ENCODE measurements around the gene NKX2-1.

NKX2-1 gene

GRCh38 chr14:36504771-36505175 lies 15.3 kb downstream of the NKX2-1 start:
- no peak overlapping the region for H3K27ac ChIP-seq (ENCODE audit: low read depth in 2 of 2, low read length in 2 of 2)
- no peaks in the 10 kb centered on the region for H3K9me3 ChIP-seq (ENCODE audit: control insufficient read depth in 2 of 2, low read length in 2 of 2)
- H3K4me1 ChIP-seq (ENCODE audit: control insufficient read depth in 2 of 2, insufficient read depth in 2 of 2, low read length in 2 of 2): no peaks in the 10 kb centered on the region
- H3K36me3 ChIP-seq (ENCODE audit: control insufficient read depth in 2 of 2, insufficient read depth in 2 of 2, low read length in 2 of 2): no peaks in the 10 kb centered on the region
- no peak overlapping the region for H3K9ac ChIP-seq (ENCODE audit: low read depth in 1 of 2, low read length in 2 of 2)
- H3K4me3 ChIP-seq (ENCODE audit: low read length in 2 of 2): no peak overlapping the region
- H3K27me3 ChIP-seq (ENCODE audit: control insufficient read depth in 2 of 2, insufficient read depth in 2 of 2, low read length in 2 of 2): peaks cover 59 to 75% of the 10 kb centered on the region in 2 donors

GRCh38 chr14:36503771-36504741 lies 16.0 kb downstream of the NKX2-1 start:
- Histone ChIP-seq H3K27ac (ENCODE audit: low read depth in 2 of 2, low read length in 2 of 2) (no peak overlapping the region), H3K4me3 (ENCODE audit: low read length in 2 of 2) (no peak overlapping the region)

DNA sequence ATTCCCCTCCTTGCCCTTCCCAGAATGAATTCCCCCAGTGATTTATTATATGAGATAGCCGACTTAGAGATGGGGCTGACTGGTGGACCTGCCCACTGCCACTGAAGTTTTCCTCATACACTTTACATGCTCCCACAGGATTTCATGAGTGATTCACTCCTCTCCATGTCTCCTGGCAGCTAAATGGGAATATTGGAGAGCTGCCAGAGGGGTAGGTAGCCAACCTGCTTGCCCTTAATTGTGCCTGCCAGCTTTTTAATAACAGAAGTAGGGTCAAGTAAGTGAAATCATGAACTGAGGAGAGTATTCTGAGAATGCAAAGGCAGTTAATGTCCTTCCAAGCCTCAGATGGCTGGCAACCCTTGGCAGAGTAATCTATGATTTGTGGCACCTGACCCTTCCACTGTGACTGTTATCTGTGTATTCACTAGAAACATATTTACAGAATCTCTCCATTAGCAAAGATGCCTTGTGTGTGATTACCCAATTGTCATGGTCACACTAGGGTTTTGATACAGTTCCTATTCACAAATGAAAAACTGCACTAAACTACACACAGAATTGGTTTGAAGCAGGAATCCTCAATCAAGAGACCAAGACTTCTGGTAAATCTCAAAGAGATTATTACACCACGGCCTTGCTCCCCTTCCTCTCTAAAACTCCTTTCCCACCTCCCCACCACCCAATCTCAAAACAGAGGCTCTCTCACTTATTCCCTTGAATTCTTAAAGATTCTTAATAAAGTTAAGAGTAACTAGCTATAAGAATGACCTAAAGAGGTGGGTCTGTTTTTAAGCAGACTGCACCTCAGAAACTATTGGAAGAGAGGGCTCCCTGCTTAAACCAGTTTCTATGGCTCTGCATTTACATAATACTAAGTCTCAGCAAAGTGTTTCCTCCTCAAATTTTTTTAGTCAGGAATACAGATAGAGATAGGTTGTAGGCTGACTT lies 17.2 kb downstream of the NKX2-1 start:
- H3K27ac ChIP-seq (ENCODE audit: low read depth in 2 of 2, low read length in 2 of 2): no peak overlapping the region
- H3K27me3 ChIP-seq (ENCODE audit: control insufficient read depth in 2 of 2, insufficient read depth in 2 of 2, low read length in 2 of 2): peaks cover 52 to 72% of the 10 kb centered on the region in 2 donors
- H3K9ac ChIP-seq (ENCODE audit: low read depth in 1 of 2, low read length in 2 of 2): no peak overlapping the region
- no peaks in the 10 kb centered on the region for H3K9me3 ChIP-seq (ENCODE audit: control insufficient read depth in 2 of 2, low read length in 2 of 2)
- no peaks in the 10 kb centered on the region for H3K36me3 ChIP-seq (ENCODE audit: control insufficient read depth in 2 of 2, insufficient read depth in 2 of 2, low read length in 2 of 2)
- H3K4me1 ChIP-seq (ENCODE audit: control insufficient read depth in 2 of 2, insufficient read depth in 2 of 2, low read length in 2 of 2): no peaks in the 10 kb centered on the region
- H3K4me3 ChIP-seq (ENCODE audit: low read length in 2 of 2): no peak overlapping the region

More at GRCh38 chr14:36503771-36504741, 16.0 kb downstream of the NKX2-1 start:
- Histone ChIP-seq H3K27me3 (ENCODE audit: control insufficient read depth in 2 of 2, insufficient read depth in 2 of 2, low read length in 2 of 2) (peaks cover 53 to 73% of the 10 kb centered on the region in 2 donors), H3K9me3 (ENCODE audit: control insufficient read depth in 2 of 2, low read length in 2 of 2) (no peaks in the 10 kb centered on the region), H3K36me3 (ENCODE audit: control insufficient read depth in 2 of 2, insufficient read depth in 2 of 2, low read length in 2 of 2) (no peaks in the 10 kb centered on the region), H3K9ac (ENCODE audit: low read depth in 1 of 2, low read length in 2 of 2) (no peak overlapping the region), H3K4me1 (ENCODE audit: control insufficient read depth in 2 of 2, insufficient read depth in 2 of 2, low read length in 2 of 2) (no peaks in the 10 kb centered on the region)

DNA sequence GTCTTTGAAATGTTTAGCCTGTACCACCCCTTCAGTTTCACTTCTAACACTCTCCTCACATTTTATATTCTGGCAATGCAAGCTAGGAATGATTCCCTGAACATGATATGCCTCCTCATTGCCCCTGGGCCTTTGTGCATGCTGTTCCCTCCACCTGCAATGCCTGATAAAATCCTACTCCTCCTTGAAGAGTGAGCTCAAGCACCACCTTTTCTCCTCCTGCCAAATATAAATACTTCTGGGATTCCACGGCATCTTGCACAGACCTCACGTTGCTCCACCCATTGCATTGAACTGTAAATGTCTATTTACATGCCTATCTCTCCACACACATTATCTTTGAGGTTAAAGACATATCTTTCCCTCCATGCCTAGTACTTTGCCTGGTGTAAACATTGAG lies 21.1 kb downstream of the NKX2-1 start:
- H3K4me3 ChIP-seq (ENCODE audit: low read length in 2 of 2): no peak overlapping the region
- H3K9me3 ChIP-seq (ENCODE audit: control insufficient read depth in 2 of 2, low read length in 2 of 2): no peaks in the 10 kb centered on the region
- H3K27me3 ChIP-seq (ENCODE audit: control insufficient read depth in 2 of 2, insufficient read depth in 2 of 2, low read length in 2 of 2): peaks cover 20 to 46% of the 10 kb centered on the region in 2 donors
- H3K27ac ChIP-seq (ENCODE audit: low read depth in 2 of 2, low read length in 2 of 2): no peak overlapping the region
- no peaks in the 10 kb centered on the region for H3K36me3 ChIP-seq (ENCODE audit: control insufficient read depth in 2 of 2, insufficient read depth in 2 of 2, low read length in 2 of 2)
- H3K9ac ChIP-seq (ENCODE audit: low read depth in 1 of 2, low read length in 2 of 2): no peak overlapping the region
- H3K4me1 ChIP-seq (ENCODE audit: control insufficient read depth in 2 of 2, insufficient read depth in 2 of 2, low read length in 2 of 2): no peaks in the 10 kb centered on the region

DNA sequence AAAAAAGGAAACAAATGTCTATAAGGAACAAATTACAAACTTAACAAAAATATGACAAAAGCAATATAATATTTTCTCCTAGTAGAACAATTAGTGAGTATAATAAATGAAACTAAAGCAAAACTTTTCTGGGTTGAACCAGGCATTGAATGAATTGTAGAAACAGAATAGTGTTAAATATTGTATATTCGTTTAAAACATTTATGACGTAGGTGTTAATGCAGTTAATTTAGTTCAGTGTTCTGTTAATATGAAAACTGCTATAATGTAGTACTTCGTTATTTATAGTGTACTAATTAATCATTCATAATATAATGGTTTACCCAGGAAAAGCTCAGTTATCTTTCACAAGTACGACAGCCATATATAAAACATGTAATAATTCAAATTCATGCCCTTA lies 23.7 kb downstream of the NKX2-1 start:
- Histone ChIP-seq H3K4me3 (ENCODE audit: low read length in 2 of 2) (no peak overlapping the region), H3K27ac (ENCODE audit: low read depth in 2 of 2, low read length in 2 of 2) (no peak overlapping the region), H3K4me1 (ENCODE audit: control insufficient read depth in 2 of 2, insufficient read depth in 2 of 2, low read length in 2 of 2) (no peaks in the 10 kb centered on the region), H3K27me3 (ENCODE audit: control insufficient read depth in 2 of 2, insufficient read depth in 2 of 2, low read length in 2 of 2) (peaks cover 5 to 36% of the 10 kb centered on the region in 2 donors), H3K36me3 (ENCODE audit: control insufficient read depth in 2 of 2, insufficient read depth in 2 of 2, low read length in 2 of 2) (no peaks in the 10 kb centered on the region), H3K9me3 (ENCODE audit: control insufficient read depth in 2 of 2, low read length in 2 of 2) (no peaks in the 10 kb centered on the region), H3K9ac (ENCODE audit: low read depth in 1 of 2, low read length in 2 of 2) (no peak overlapping the region)

- no peak overlapping the region for H3K27ac ChIP-seq (ENCODE audit: low read depth in 2 of 2, low read length in 2 of 2)
- no peaks in the 10 kb centered on the region for H3K4me1 ChIP-seq (ENCODE audit: control insufficient read depth in 2 of 2, insufficient read depth in 2 of 2, low read length in 2 of 2)
- H3K9ac ChIP-seq (ENCODE audit: low read depth in 1 of 2, low read length in 2 of 2): no peak overlapping the region
- H3K36me3 ChIP-seq (ENCODE audit: control insufficient read depth in 2 of 2, insufficient read depth in 2 of 2, low read length in 2 of 2): no peaks in the 10 kb centered on the region
- no peaks in the 10 kb centered on the region for H3K9me3 ChIP-seq (ENCODE audit: control insufficient read depth in 2 of 2, low read length in 2 of 2)
- H3K27me3 ChIP-seq (ENCODE audit: control insufficient read depth in 2 of 2, insufficient read depth in 2 of 2, low read length in 2 of 2): peaks cover 5 to 36% of the 10 kb centered on the region in 2 donors
- H3K4me3 ChIP-seq (ENCODE audit: low read length in 2 of 2): no peak overlapping the region
Measured at GRCh38 chr14:36495666-36496065, 24.4 kb downstream of the NKX2-1 start.

DNA sequence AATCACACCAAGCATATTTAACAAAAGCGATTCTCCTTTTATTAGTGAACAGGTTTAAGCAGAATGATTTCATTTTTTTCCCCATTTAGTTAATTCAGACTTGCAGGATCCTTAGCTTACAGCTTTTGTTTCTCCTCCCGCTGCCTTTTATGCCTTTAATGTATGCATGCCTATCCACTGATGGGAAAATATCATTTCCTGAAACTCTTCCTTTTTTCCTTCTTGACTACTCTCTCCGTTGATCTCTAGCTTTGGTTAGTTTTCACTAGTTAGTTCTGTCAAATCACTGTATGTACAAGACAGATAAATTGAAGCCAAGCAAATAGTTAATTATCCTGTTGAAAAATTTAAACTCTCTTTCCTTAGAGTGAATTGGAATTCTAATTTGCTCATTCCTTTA lies 26.3 kb downstream of the NKX2-1 start:
- no peaks in the 10 kb centered on the region for H3K36me3 ChIP-seq (ENCODE audit: control insufficient read depth in 2 of 2, insufficient read depth in 2 of 2, low read length in 2 of 2)
- H3K9me3 ChIP-seq (ENCODE audit: control insufficient read depth in 2 of 2, low read length in 2 of 2): no peaks in the 10 kb centered on the region
- no peak overlapping the region for H3K27ac ChIP-seq (ENCODE audit: low read depth in 2 of 2, low read length in 2 of 2)
- H3K27me3 ChIP-seq (ENCODE audit: control insufficient read depth in 2 of 2, insufficient read depth in 2 of 2, low read length in 2 of 2): peaks cover 5 to 19% of the 10 kb centered on the region in 2 donors
- H3K4me3 ChIP-seq (ENCODE audit: low read length in 2 of 2): no peak overlapping the region
- no peaks in the 10 kb centered on the region for H3K4me1 ChIP-seq (ENCODE audit: control insufficient read depth in 2 of 2, insufficient read depth in 2 of 2, low read length in 2 of 2)
- H3K9ac ChIP-seq (ENCODE audit: low read depth in 1 of 2, low read length in 2 of 2): no peak overlapping the region

DNA sequence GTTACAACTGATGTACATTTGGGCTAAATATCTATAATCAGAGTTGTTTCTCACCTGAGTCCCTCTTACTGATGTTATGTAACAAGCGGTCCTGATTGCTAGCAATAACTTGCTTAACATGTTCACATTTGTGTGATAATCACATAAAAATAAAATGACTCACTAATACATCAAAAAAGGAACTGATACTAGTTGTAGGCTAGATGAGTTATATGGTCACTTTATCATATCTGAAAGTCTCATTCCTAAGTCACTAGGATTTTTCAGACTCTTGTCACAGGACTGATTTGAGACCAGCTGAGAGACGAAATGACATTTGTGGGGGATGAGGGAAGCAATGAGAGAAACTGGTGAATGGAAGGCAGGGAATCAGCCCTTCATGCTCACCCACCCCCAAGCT lies 34.3 kb downstream of the NKX2-1 start:
- Histone ChIP-seq H3K27me3 (ENCODE audit: control insufficient read depth in 2 of 2, insufficient read depth in 2 of 2, low read length in 2 of 2) (peaks cover 0 to 2% of the 10 kb centered on the region in 2 donors), H3K4me1 (ENCODE audit: control insufficient read depth in 2 of 2, insufficient read depth in 2 of 2, low read length in 2 of 2) (no peaks in the 10 kb centered on the region), H3K9me3 (ENCODE audit: control insufficient read depth in 2 of 2, low read length in 2 of 2) (no peaks in the 10 kb centered on the region), H3K4me3 (ENCODE audit: low read length in 2 of 2) (no peak overlapping the region), H3K36me3 (ENCODE audit: control insufficient read depth in 2 of 2, insufficient read depth in 2 of 2, low read length in 2 of 2) (no peaks in the 10 kb centered on the region), H3K9ac (ENCODE audit: low read depth in 1 of 2, low read length in 2 of 2) (no peak overlapping the region), H3K27ac (ENCODE audit: low read depth in 2 of 2, low read length in 2 of 2) (no peak overlapping the region)

- H3K9ac ChIP-seq (ENCODE audit: low read depth in 1 of 2, low read length in 2 of 2): no peak overlapping the region
- H3K9me3 ChIP-seq (ENCODE audit: control insufficient read depth in 2 of 2, low read length in 2 of 2): no peaks in the 10 kb centered on the region
- H3K27me3 ChIP-seq (ENCODE audit: control insufficient read depth in 2 of 2, insufficient read depth in 2 of 2, low read length in 2 of 2): no peaks in the 10 kb centered on the region
- no peaks in the 10 kb centered on the region for H3K4me1 ChIP-seq (ENCODE audit: control insufficient read depth in 2 of 2, insufficient read depth in 2 of 2, low read length in 2 of 2)
- H3K27ac ChIP-seq (ENCODE audit: low read depth in 2 of 2, low read length in 2 of 2): no peak overlapping the region
- H3K4me3 ChIP-seq (ENCODE audit: low read length in 2 of 2): no peak overlapping the region
- H3K36me3 ChIP-seq (ENCODE audit: control insufficient read depth in 2 of 2, insufficient read depth in 2 of 2, low read length in 2 of 2): no peaks in the 10 kb centered on the region
Measured at GRCh38 chr14:36479344-36479743, 40.7 kb downstream of the NKX2-1 start.

GRCh38 chr14:36478782-36479181 lies 41.2 kb downstream of the NKX2-1 start:
- H3K27ac ChIP-seq (ENCODE audit: low read depth in 2 of 2, low read length in 2 of 2): no peak overlapping the region
- no peaks in the 10 kb centered on the region for H3K9me3 ChIP-seq (ENCODE audit: control insufficient read depth in 2 of 2, low read length in 2 of 2)
- no peaks in the 10 kb centered on the region for H3K36me3 ChIP-seq (ENCODE audit: control insufficient read depth in 2 of 2, insufficient read depth in 2 of 2, low read length in 2 of 2)
- no peaks in the 10 kb centered on the region for H3K27me3 ChIP-seq (ENCODE audit: control insufficient read depth in 2 of 2, insufficient read depth in 2 of 2, low read length in 2 of 2)
- H3K9ac ChIP-seq (ENCODE audit: low read depth in 1 of 2, low read length in 2 of 2): no peak overlapping the region
- H3K4me3 ChIP-seq (ENCODE audit: low read length in 2 of 2): no peak overlapping the region
- no peaks in the 10 kb centered on the region for H3K4me1 ChIP-seq (ENCODE audit: control insufficient read depth in 2 of 2, insufficient read depth in 2 of 2, low read length in 2 of 2)
